HL-60 (cell line): ENCODE data around the gene FLT3LG.

ENCODE experiments used
- POLR2AphosphoS5 ChIP-seq: IDR thresholded peaks from 2 replicates; pipeline ENCODE4 v1.6.1; 2012; ENCODE audit warnings: low read depth
- REST ChIP-seq: IDR thresholded peaks from 2 replicates; pipeline ENCODE4 v1.6.1; 2012; ENCODE audit warnings: low read depth; ENCODE audit not compliant: insufficient replicate concordance
- TF ChIP-seq, protein P1 (sequence below): IDR thresholded peaks from one replicate; pipeline ENCODE4 v1.5.1; 2011; ENCODE audit warnings: low read length, control low read depth, inconsistent platforms; ENCODE audit not compliant: insufficient read depth

GRCh38 chr19:49441960-49442350 is 32.1 kb upstream of the FLT3LG start:
- TF ChIP-seq, protein P1, sequence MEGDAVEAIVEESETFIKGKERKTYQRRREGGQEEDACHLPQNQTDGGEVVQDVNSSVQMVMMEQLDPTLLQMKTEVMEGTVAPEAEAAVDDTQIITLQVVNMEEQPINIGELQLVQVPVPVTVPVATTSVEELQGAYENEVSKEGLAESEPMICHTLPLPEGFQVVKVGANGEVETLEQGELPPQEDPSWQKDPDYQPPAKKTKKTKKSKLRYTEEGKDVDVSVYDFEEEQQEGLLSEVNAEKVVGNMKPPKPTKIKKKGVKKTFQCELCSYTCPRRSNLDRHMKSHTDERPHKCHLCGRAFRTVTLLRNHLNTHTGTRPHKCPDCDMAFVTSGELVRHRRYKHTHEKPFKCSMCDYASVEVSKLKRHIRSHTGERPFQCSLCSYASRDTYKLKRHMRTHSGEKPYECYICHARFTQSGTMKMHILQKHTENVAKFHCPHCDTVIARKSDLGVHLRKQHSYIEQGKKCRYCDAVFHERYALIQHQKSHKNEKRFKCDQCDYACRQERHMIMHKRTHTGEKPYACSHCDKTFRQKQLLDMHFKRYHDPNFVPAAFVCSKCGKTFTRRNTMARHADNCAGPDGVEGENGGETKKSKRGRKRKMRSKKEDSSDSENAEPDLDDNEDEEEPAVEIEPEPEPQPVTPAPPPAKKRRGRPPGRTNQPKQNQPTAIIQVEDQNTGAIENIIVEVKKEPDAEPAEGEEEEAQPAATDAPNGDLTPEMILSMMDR: no peak
- TF ChIP-seq REST (no peak), POLR2AphosphoS5 (no peak)
